H1 (cell line): Measurements from ENCODE around the gene MISFA. TPM values are rescaled to one million over a fixed set of nuclear protein-coding genes. Genes with fewer than 3 reads are reported as not detected.

ENCODE experiments used
- CTCF ChIA-PET: fragments of 300-600 bp; sonication (Branson Sonifier 250); formaldehyde crosslinking; loops from one replicate; lab custom pipeline; 2021; ENCODE audit not compliant: partially characterized antibody; lab: Charles Lee
- POLR2A ChIA-PET: fragments of 300-600 bp; sonication (Branson Sonifier 250); formaldehyde crosslinking; loops from one replicate; lab custom pipeline; 2021; ENCODE audit warnings: inconsistent platforms; ENCODE audit not compliant: partially characterized antibody; lab: Charles Lee
- DNase-seq, 2 experiments: peaks; one replicate each; pipeline versions ENCODE4 v3.0.0 to v3.0.0-alpha.2; 2010 to 2022; ENCODE audit warnings: low spot score in 2 of 2, low read depth in 1 of 2, mixed read lengths in 1 of 2
- FAIRE-seq: peaks from 2 replicates; lab custom pipeline; 2011; peaks lifted over from hg19 to GRCh38; lab: Jason Lieb, UNC
- H2AFZ ChIP-seq: 2 replicates; pipeline ENCODE4 v1.8.1; 2012; ENCODE audit warnings: low read length, inconsistent platforms
- H2AK5ac ChIP-seq: 2 replicates; pipeline ENCODE4 v1.6.1; 2013; ENCODE audit warnings: low read depth, low read length
- H2BK120ac ChIP-seq: replicated peaks from 2 replicates; pipeline ENCODE3; 2013; ENCODE audit warnings: low read depth, low read length, inconsistent platforms
- H2BK12ac ChIP-seq: 2 replicates; pipeline ENCODE4 v1.6.1; 2013; ENCODE audit warnings: low read depth, low read length
- H2BK15ac ChIP-seq: 2 replicates; pipeline ENCODE4 v1.6.1; 2013; ENCODE audit warnings: low read length
- H2BK20ac ChIP-seq: 2 replicates; pipeline ENCODE4 v1.6.1; 2013; ENCODE audit warnings: low read length
- H2BK5ac ChIP-seq: 2 replicates; pipeline ENCODE4 v1.6.1; 2013; ENCODE audit warnings: low read depth, low read length
- H3K14ac ChIP-seq: 2 replicates; pipeline ENCODE4 v1.6.1; 2013; ENCODE audit warnings: inconsistent platforms; ENCODE audit not compliant: insufficient read length
- H3K18ac ChIP-seq: 2 replicates; pipeline ENCODE4 v1.6.1; 2013; ENCODE audit warnings: low read length; ENCODE audit errors: extremely low read depth
- H3K23ac ChIP-seq: 2 replicates; pipeline ENCODE4 v1.6.1; 2013; ENCODE audit warnings: inconsistent platforms; ENCODE audit not compliant: insufficient read length
- H3K23me2 ChIP-seq: 2 replicates; pipeline ENCODE4 v1.6.1; 2013; ENCODE audit warnings: low read depth, low read length
- H3K27ac ChIP-seq: 2 replicates; pipeline ENCODE4 v1.6.1; 2011; ENCODE audit warnings: low read depth, low read length, inconsistent platforms
- H3K27me3 ChIP-seq, 4 experiments: replicated peaks in 1 of 4; 1 replicate in 1 of 4; 2 replicates in 3 of 4; pipeline versions ENCODE4 v1.6.1 to v1.8.1; 2011 to 2013; ENCODE audit warnings: low read length in 3 of 4, mild to moderate bottlenecking in 3 of 4, inconsistent platforms in 2 of 4, mixed read lengths in 2 of 4, moderate library complexity in 1 of 4; ENCODE audit not compliant: control insufficient read depth in 3 of 4, insufficient read depth in 3 of 4; ENCODE audit errors: extremely low read depth in 1 of 4
- H3K36me3 ChIP-seq, 4 experiments: 2 replicates each; pipeline versions ENCODE4 v1.6.1 to v1.8.1; 2011 to 2013; ENCODE audit warnings: mild to moderate bottlenecking in 4 of 4, low read length in 3 of 4, moderate library complexity in 2 of 4, control low read depth in 1 of 4, inconsistent platforms in 1 of 4; ENCODE audit not compliant: insufficient read depth in 4 of 4, control insufficient read depth in 2 of 4
- H3K4ac ChIP-seq: replicated peaks from 2 replicates; pipeline ENCODE3; 2013; ENCODE audit warnings: low read length, low read depth, mixed read lengths, inconsistent platforms; ENCODE audit not compliant: insufficient read length
- H3K4me1 ChIP-seq, 4 experiments: replicated peaks in 1 of 4; 1 replicate in 1 of 4; 2 replicates in 3 of 4; pipeline versions ENCODE4 v1.6.1 to v1.8.1; 2011 to 2013; ENCODE audit warnings: low read length in 3 of 4, inconsistent platforms in 2 of 4, mixed read lengths in 1 of 4; ENCODE audit not compliant: insufficient read depth in 4 of 4, control insufficient read depth in 3 of 4
- H3K4me2 ChIP-seq, 2 experiments: 2 replicates each; pipeline versions ENCODE4 v1.6.1 to v1.8.1; 2011 to 2013; ENCODE audit warnings: low read depth in 2 of 2, low read length in 2 of 2, control low read depth in 1 of 2, inconsistent platforms in 1 of 2, mild to moderate bottlenecking in 1 of 2; ENCODE audit not compliant: insufficient read depth in 1 of 2
- H3K4me3 ChIP-seq, 4 experiments: fragments of 200-600, 300-600 bp in 1 of 4; sonication (generic), shearing (Covaris generic), sonication (Bioruptor Twin) in 1 of 4; 2 replicates each; pipeline versions ENCODE4 v1.5.1 to v1.8.1; 2011 to 2016; ENCODE audit warnings: low read length in 4 of 4, low read depth in 3 of 4, control low read depth in 2 of 4, inconsistent platforms in 2 of 4, mild to moderate bottlenecking in 2 of 4, mixed read lengths in 1 of 4, moderate library complexity in 1 of 4; ENCODE audit not compliant: insufficient read depth in 2 of 4; ENCODE audit errors: extremely low read depth in 1 of 4
- H3K56ac ChIP-seq: replicated peaks from 2 replicates; pipeline ENCODE3; 2013; ENCODE audit warnings: low read depth, mild to moderate bottlenecking, mixed read lengths, low read length, inconsistent platforms; ENCODE audit not compliant: insufficient read length
- H3K79me1 ChIP-seq: 2 replicates; pipeline ENCODE4 v1.6.1; 2013; ENCODE audit warnings: low read depth, low read length, control low read depth
- H3K79me2 ChIP-seq, 2 experiments: 2 replicates each; pipeline versions ENCODE4 v1.6.1 to v1.8.1; 2012 to 2013; ENCODE audit warnings: low read length in 2 of 2, mild to moderate bottlenecking in 2 of 2, inconsistent platforms in 1 of 2; ENCODE audit not compliant: insufficient read depth in 2 of 2, control insufficient read depth in 1 of 2
- H3K9ac ChIP-seq, 4 experiments: replicated peaks in 1 of 4; 1 replicate in 1 of 4; 2 replicates in 3 of 4; pipeline versions ENCODE4 v1.6.1 to v1.8.1; 2011 to 2013; ENCODE audit warnings: low read depth in 3 of 4, low read length in 3 of 4, control low read depth in 2 of 4, mild to moderate bottlenecking in 2 of 4, moderate library complexity in 2 of 4, inconsistent platforms in 1 of 4; ENCODE audit errors: extremely low read depth in 1 of 4
- H3K9me3 ChIP-seq, 2 experiments: 2 replicates each; pipeline versions ENCODE4 v1.6.1 to v1.8.1; 2012 to 2013; ENCODE audit warnings: mild to moderate bottlenecking in 2 of 2, moderate library complexity in 2 of 2, control low read depth in 1 of 2, inconsistent platforms in 1 of 2, low read depth in 1 of 2, low read length in 1 of 2, mixed read lengths in 1 of 2; ENCODE audit not compliant: insufficient read depth in 2 of 2
- H4K20me1 ChIP-seq, 2 experiments: replicated peaks in 1 of 2; 2 replicates each; pipeline versions ENCODE3 to v1.8.1; 2011 to 2013; ENCODE audit warnings: inconsistent platforms in 2 of 2, low read length in 2 of 2, mild to moderate bottlenecking in 1 of 2; ENCODE audit not compliant: insufficient read depth in 2 of 2, control insufficient read depth in 1 of 2
- H4K5ac ChIP-seq: 2 replicates; pipeline ENCODE4 v1.6.1; 2013; ENCODE audit warnings: low read length, low read depth, mixed read lengths, inconsistent platforms; ENCODE audit not compliant: insufficient read length
- H4K8ac ChIP-seq: 2 replicates; pipeline ENCODE4 v1.8.0; 2013; ENCODE audit warnings: mild to moderate bottlenecking, moderate library complexity, low read length, inconsistent platforms; ENCODE audit not compliant: insufficient read depth; ENCODE audit errors: extremely low read depth
- H4K91ac ChIP-seq: replicated peaks from 2 replicates; pipeline ENCODE3; 2013; ENCODE audit warnings: low read length, mixed read lengths, inconsistent platforms; ENCODE audit not compliant: insufficient read length
- ASH2L ChIP-seq: fragments of 200-600, 300-600 bp; sonication (generic); IDR thresholded peaks from one replicate; pipeline ENCODE4 v1.7.1; 2017; ENCODE audit warnings: low read length
- ATF3 ChIP-seq: IDR thresholded peaks from 2 replicates; pipeline ENCODE4 v1.6.1; 2011; ENCODE audit warnings: low read depth, mild to moderate bottlenecking, low read length; ENCODE audit not compliant: insufficient read depth
- EGR1 ChIP-seq: IDR thresholded peaks from 2 replicates; pipeline ENCODE4 v1.6.1; 2011; ENCODE audit warnings: low read depth, low read length, borderline replicate concordance
- POU5F1 ChIP-seq: IDR thresholded peaks from 2 replicates; pipeline ENCODE4 v1.6.1; 2011; ENCODE audit warnings: low read depth, mild to moderate bottlenecking, low read length, moderate library complexity
- SIRT6 ChIP-seq: IDR thresholded peaks from one replicate; pipeline ENCODE4 v1.7.1; 2012; ENCODE audit warnings: low read length, inconsistent platforms
- TCF12 ChIP-seq: IDR thresholded peaks from 2 replicates; pipeline ENCODE4 v1.6.1; 2011; ENCODE audit warnings: low read depth, mild to moderate bottlenecking, low read length
- WGBS, 2 experiments: shearing (Covaris generic) in 1 of 2; methylation state at CpG; one replicate each; pipeline versions ENCODE4 v1.1.6 to v1.1.7; 2013 to 2015; ENCODE audit warnings: low lambda C conversion rate in 2 of 2, mixed read lengths in 2 of 2, inconsistent platforms in 1 of 2, low coverage in 1 of 2, missing lambda C conversion rate in 1 of 2; ENCODE audit not compliant: insufficient replicate concordance in 2 of 2, insufficient coverage in 1 of 2, insufficient read length in 1 of 2; ENCODE audit errors: extremely low coverage in 1 of 2, missing lambda C conversion rate in 1 of 2; 5-methylcytosine and 5-hydroxymethylcytosine counted together
- polyA plus RNA-seq, 7 experiments: library from polyadenylated mRNA; depleted of rRNA in 3 of 7; stranded (reverse) in 5 of 7; unstranded in 2 of 7; fragments of >200 nt in 5 of 7; fragments of 200-250 nt in 2 of 7; gene quantifications; 1 replicate in 5 of 7; 2 replicates in 1 of 7; 4 replicates in 1 of 7; pipeline versions ENCODE4 v1.2.1 to v1.2.3, GENCODE V29; 2011 to 2013; ENCODE audit warnings: missing spikeins in 2 of 7, mixed read lengths in 2 of 7
- total RNA-seq: library from RNA; stranded (reverse); fragmentation: NEBNext Ultra II Directional; extraction: Animal tissue kit (Norgen Biotek cat#: 25700); gene quantifications from 2 replicates; pipeline ENCODE4 v1.2.1, GENCODE V29; 2021
- TF ChIP-seq, protein P1 (sequence below), 3 experiments: IDR thresholded peaks; 1 replicate in 2 of 3; 2 replicates in 1 of 3; pipeline versions ENCODE4 v1.5.1 to v1.6.1; 2011; ENCODE audit warnings: low read length in 3 of 3, mild to moderate bottlenecking in 3 of 3, inconsistent platforms in 2 of 3, low read depth in 1 of 3, moderate library complexity in 1 of 3; ENCODE audit not compliant: insufficient read depth in 1 of 3; ENCODE audit errors: control extremely low read depth in 1 of 3
- TF ChIP-seq, protein P2 (sequence below): IDR thresholded peaks from 2 replicates; pipeline ENCODE4 v1.6.1; 2012; ENCODE audit warnings: inconsistent platforms

The MISFA gene
- total and polyA plus RNA-seq, 2 of the 8 experiments (the other 6 are each of a cell fraction or from before 2014, with no cell fraction given) = 0.51 to 3.8 TPM

DNA sequence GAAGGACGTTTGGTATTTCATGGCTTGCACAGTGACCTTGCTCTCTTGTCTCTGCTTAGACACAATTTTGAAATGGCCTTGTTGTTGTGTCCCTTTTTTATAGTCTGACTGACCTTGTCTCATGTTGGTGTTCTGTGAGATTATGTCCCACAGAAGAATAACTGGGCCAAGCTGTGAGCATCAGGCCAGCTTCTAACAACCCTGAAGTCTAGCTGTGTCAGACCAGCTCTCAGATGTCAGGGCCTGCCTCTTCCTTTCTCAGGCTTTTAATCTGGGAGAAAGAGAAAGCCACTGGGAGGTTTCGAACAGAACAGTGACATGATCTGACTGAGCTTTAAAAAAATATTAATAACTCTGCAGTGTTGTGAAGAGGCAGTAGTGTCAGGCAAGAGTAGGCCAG, 9.0 kb upstream of the MISFA start:
- POLR2A ChIA-PET = no interaction called here
- Histone ChIP-seq H3K79me2 (peaks cover 1 to 49% of the 10 kb centered on the region in 2 experiments; a peak in 2 of 4 replicates), H3K9ac (no peak overlapping the region)

More for the DNA sequence above, 9.0 kb upstream of the MISFA start:
- Histone ChIP-seq H3K23ac (no peak overlapping the region), H3K23me2 (peaks cover 5% of the 10 kb centered on the region; the same call in 1 of the 2 replicates), H3K56ac (no peak overlapping the region)
- CTCF ChIA-PET = no interaction called here
- no peak for TF ChIP-seq POU5F1
- TF ChIP-seq ATF3 = no peak
- TF ChIP-seq, protein P1, sequence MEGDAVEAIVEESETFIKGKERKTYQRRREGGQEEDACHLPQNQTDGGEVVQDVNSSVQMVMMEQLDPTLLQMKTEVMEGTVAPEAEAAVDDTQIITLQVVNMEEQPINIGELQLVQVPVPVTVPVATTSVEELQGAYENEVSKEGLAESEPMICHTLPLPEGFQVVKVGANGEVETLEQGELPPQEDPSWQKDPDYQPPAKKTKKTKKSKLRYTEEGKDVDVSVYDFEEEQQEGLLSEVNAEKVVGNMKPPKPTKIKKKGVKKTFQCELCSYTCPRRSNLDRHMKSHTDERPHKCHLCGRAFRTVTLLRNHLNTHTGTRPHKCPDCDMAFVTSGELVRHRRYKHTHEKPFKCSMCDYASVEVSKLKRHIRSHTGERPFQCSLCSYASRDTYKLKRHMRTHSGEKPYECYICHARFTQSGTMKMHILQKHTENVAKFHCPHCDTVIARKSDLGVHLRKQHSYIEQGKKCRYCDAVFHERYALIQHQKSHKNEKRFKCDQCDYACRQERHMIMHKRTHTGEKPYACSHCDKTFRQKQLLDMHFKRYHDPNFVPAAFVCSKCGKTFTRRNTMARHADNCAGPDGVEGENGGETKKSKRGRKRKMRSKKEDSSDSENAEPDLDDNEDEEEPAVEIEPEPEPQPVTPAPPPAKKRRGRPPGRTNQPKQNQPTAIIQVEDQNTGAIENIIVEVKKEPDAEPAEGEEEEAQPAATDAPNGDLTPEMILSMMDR (IDR thresholded peaks at IDR 0.05; ENCODE audit: control extremely low read depth in 1 of 3, insufficient read depth in 1 of 3, low read depth in 1 of 3, low read length in 3 of 3) = no peak
- TF ChIP-seq, protein P2, sequence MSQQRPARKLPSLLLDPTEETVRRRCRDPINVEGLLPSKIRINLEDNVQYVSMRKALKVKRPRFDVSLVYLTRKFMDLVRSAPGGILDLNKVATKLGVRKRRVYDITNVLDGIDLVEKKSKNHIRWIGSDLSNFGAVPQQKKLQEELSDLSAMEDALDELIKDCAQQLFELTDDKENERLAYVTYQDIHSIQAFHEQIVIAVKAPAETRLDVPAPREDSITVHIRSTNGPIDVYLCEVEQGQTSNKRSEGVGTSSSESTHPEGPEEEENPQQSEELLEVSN = no peak
- TF ChIP-seq TCF12 = no peak
- TF ChIP-seq ASH2L = no peak
- TF ChIP-seq EGR1 = no peak
- no peak for TF ChIP-seq SIRT6
- TF ChIP-seq, all 59 proteins: peak for 0
- no peak overlapping the region for H3K14ac ChIP-seq
- no peak overlapping the region for H4K8ac ChIP-seq
- H3K18ac ChIP-seq = no peak overlapping the region
- H2BK5ac ChIP-seq = no peak overlapping the region
- H3K27ac ChIP-seq = no peak overlapping the region
- H4K20me1 ChIP-seq = no peaks in the 10 kb centered on the region
- H3K4ac ChIP-seq = no peak overlapping the region
- H3K36me3 ChIP-seq = no peaks in the 10 kb centered on the region; a peak in 2 of 8 replicates
- peaks cover 2% of the 10 kb centered on the region; the same call in 1 of the 2 replicates for H3K79me1 ChIP-seq
- H2AFZ ChIP-seq = no peak overlapping the region
- H2BK15ac ChIP-seq = no peak overlapping the region
- H3K9me3 ChIP-seq = no peaks in the 10 kb centered on the region
- peak in 1 of 2 experiments; percentile 13 for DNase-seq
- FAIRE-seq = no peak
- H2BK12ac ChIP-seq = no peak overlapping the region
- no peak overlapping the region for H4K91ac ChIP-seq
- H3K4me1 ChIP-seq = peaks cover 0 to 3% (median 0%) of the 10 kb centered on the region in 4 experiments; a peak in 1 of 7 replicates
- no peak overlapping the region for H2AK5ac ChIP-seq
- H2BK20ac ChIP-seq = no peak overlapping the region
- H4K5ac ChIP-seq = no peak overlapping the region
- H2BK120ac ChIP-seq = no peak overlapping the region
- 88% methylated on average over 2 of the region's 2 CpGs; no CpG with 5 or more reads in 1 of the 2 experiments for WGBS, 2 experiments
- peak overlapping the region in 1 of 2 experiments; percentile 97; a peak in 1 of 4 replicates for H3K4me2 ChIP-seq
- no peaks in the 10 kb centered on the region for H3K27me3 ChIP-seq
- H3K4me3 ChIP-seq = no peak overlapping the region; a peak in 1 of 8 replicates
